GM23248 (cell line): Measurements from ENCODE around the gene LARP1.

Source experiments
- EZH2 ChIP-seq: fragments of 200-600 bp; sonication (generic); IDR thresholded peaks from 2 replicates; pipeline ENCODE4 v1.6.1; 2018; ENCODE audit warnings: antibody characterized with exemption, mild to moderate bottlenecking; ENCODE audit not compliant: insufficient read depth, poor library complexity, severe bottlenecking
- EZH2phosphoT487 ChIP-seq: fragments of 200-600 bp; sonication (generic); IDR thresholded peaks from 2 replicates; pipeline ENCODE4 v1.6.1; 2018; ENCODE audit warnings: antibody characterized with exemption, moderate library complexity, mild to moderate bottlenecking, low read depth; ENCODE audit not compliant: insufficient read depth

DNA sequence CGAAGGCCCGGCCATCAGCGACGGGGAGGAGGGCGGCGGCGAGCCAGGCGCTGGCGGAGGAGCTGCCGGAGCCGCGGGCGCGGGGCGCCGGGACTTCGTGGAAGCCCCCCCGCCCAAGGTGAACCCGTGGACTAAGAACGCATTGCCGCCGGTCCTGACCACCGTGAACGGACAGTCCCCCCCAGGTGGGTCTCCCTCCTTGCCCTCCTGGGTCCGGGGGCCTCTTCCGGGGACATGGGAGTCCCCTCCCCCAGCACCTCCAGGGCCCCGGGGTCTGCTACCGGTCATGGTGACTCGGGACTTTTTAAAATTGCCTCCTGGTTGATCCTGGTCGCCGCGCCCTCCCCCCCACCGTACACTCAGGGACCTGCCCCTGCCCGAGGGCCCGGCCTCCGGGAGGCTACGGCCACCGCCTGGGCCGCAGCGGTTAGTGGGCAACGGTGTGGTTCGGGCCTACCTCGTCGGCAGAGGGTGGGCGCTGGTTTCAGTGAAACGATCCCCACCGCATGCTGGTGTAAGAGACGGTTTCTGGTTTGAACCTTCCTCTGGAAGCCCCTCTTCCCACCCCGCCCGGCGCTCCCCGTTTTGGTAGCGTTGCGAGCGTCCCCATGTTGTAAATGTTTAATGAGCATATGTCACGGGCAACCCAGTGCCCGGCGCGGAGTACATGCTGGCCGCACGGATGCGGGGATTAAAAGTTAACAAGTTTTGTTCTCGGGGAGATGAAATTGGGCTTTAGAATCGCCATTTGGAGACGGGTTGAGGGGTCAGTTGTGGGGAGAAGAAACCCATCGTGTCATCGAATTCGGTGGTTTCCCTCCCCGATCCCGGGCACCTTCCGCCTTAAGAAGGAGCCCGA lies 1.1 kb downstream of the LARP1 start:
- TF ChIP-seq EZH2 (no peak), EZH2phosphoT487 (no peak)
